Measurements from ENCODE around the gene DCLRE1C.

GRCh38 chr10:14904316-14904732 lies 49.6 kb downstream of the DCLRE1C start:
- peak in 5 of 6 experiments; percentile 17 to 63 (median 36) for TF ChIP-seq CTCF (IDR thresholded peaks at IDR 0.05)
- no peak for TF ChIP-seq POLR2A (IDR thresholded peaks at IDR 0.05)
